ES-I3 (cell line): Measurements from ENCODE around the gene PRPF19.

ENCODE experiments used
- H3K36me3 ChIP-seq: 2 replicates; pipeline ENCODE4 v1.6.1; 2013; ENCODE audit warnings: mild to moderate bottlenecking, low read length, control low read depth, moderate library complexity; ENCODE audit not compliant: insufficient read depth
- H3K4me1 ChIP-seq: 2 replicates; pipeline ENCODE4 v1.6.1; 2013; ENCODE audit warnings: mild to moderate bottlenecking, control low read depth, low read length; ENCODE audit not compliant: insufficient read depth
- H3K9ac ChIP-seq: 2 replicates; pipeline ENCODE4 v1.6.1; 2013; ENCODE audit warnings: low read depth, mild to moderate bottlenecking, low read length, moderate library complexity
- H3K9me3 ChIP-seq: 2 replicates; pipeline ENCODE4 v1.6.1; 2013; ENCODE audit warnings: mild to moderate bottlenecking, low read length, moderate library complexity; ENCODE audit not compliant: control insufficient read depth, insufficient read depth

The PRPF19 gene

GRCh38 chr11:60842668-60843600, 63.5 kb downstream of the PRPF19 start:
- peaks cover 16% of the 10 kb centered on the region for H3K4me1 ChIP-seq
- H3K9ac ChIP-seq = peak overlapping the region; percentile 88
- no peaks in the 10 kb centered on the region; the same call in 1 of the 2 replicates for H3K36me3 ChIP-seq
- H3K9me3 ChIP-seq = no peaks in the 10 kb centered on the region

GRCh38 chr11:60841797-60842667, 64.4 kb downstream of the PRPF19 start, which contains the start of gene CCDC86:
CCDC86 (plus strand) TSS chr11:60842113; CDS start chr11:60842125, 12 bp downstream.
- H3K36me3 ChIP-seq = no peaks in the 10 kb centered on the region
- peaks cover 16% of the 10 kb centered on the region for H3K4me1 ChIP-seq
- H3K9ac ChIP-seq = peak within 1 kb of the TSS; percentile 88
- no peaks in the 10 kb centered on the region for H3K9me3 ChIP-seq
